GM19468 (cell line): ENCODE results near the gene CD2.

Experiments used
- ATAC-seq: cut with Tn5 transposase; IDR thresholded peaks from one replicate; pipeline ENCODE4 v1.9.1; 2021; ENCODE audit warnings: mild to moderate bottlenecking, moderate library complexity, moderate number of reproducible peaks; ENCODE audit not compliant: unreplicated experiment; ENCODE audit errors: extremely low read depth

The CD2 gene

GRCh38 chr1:116754198-116754977 lies at the start of gene CD2:
Gene CD2 (plus strand): TSS chr1:116754430. CDS start chr1:116754493, 63 bp downstream.
- ATAC-seq = no peak

GRCh38 chr1:116706123-116706522 lies 48.1 kb upstream of the CD2 start:
- ATAC-seq = no peak

- no peak for ATAC-seq
These were observed 47.4 kb upstream of the CD2 start for GRCh38 chr1:116706841-116707240.

- ATAC-seq = no peak
These were observed 45.9 kb upstream of the CD2 start for GRCh38 chr1:116708255-116708900.

- ATAC-seq = no peak
These were observed 44.5 kb upstream of the CD2 start for GRCh38 chr1:116709666-116710167.

- no peak for ATAC-seq
These were observed 43.6 kb upstream of the CD2 start for GRCh38 chr1:116710420-116711262.

- ATAC-seq = no peak
These were observed 42.9 kb upstream of the CD2 start for GRCh38 chr1:116711263-116711840.

- ATAC-seq = no peak
These were observed 41.7 kb upstream of the CD2 start for GRCh38 chr1:116712510-116712909.

- no peak for ATAC-seq
These were observed 40.8 kb upstream of the CD2 start for GRCh38 chr1:116713474-116713873.

- no peak for ATAC-seq
These were observed 37.8 kb upstream of the CD2 start for GRCh38 chr1:116716391-116716790.

GRCh38 chr1:116717318-116717717 lies 36.9 kb upstream of the CD2 start:
- no peak for ATAC-seq

GRCh38 chr1:116720364-116721038 lies 33.7 kb upstream of the CD2 start:
- no peak for ATAC-seq

- ATAC-seq = no peak
These were observed 33.2 kb upstream of the CD2 start for GRCh38 chr1:116721039-116721405.

- ATAC-seq = no peak
These were observed 32.7 kb upstream of the CD2 start for GRCh38 chr1:116721451-116722007.

GRCh38 chr1:116722016-116722838 lies 32.0 kb upstream of the CD2 start:
- ATAC-seq = no peak

GRCh38 chr1:116724765-116725375 lies 29.4 kb upstream of the CD2 start:
- ATAC-seq = no peak

- ATAC-seq = no peak
These were observed 28.4 kb upstream of the CD2 start for GRCh38 chr1:116725798-116726197.
